ENCODE measurements around the gene GSG1L. TPM values are rescaled to one million over a fixed set of nuclear protein-coding genes. Genes with fewer than 3 reads are reported as not detected.
"Not testable (repeated sequence)": the region's sequence is repeated elsewhere in the genome, so short reads cannot be mapped to it uniquely, and the experiment has no call there.

Gene GSG1L
- total RNA-seq, 2 donors from 2014 or later = not detected

DNA sequence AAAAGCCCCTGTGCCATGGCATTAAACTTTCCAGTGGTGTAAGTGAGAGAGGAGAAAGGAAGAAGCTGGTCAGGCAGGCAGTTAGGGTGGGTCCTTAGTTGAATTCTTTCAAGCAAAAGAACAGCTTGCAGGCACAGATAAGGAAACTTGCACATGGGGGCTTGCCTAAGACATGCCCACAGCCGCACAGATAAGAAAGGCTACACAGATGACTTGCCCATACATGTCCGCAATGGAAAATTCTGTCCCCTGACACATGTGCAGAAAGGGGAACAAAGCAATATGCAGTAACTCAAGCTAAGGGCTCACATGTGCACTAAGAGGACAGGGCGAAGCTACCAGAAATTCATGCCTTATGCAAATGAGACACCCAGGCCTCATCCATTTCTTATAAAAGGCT lies 69.9 kb downstream of the GSG1L start:
- no peak overlapping the region for H3K4me3 Mint-ChIP-seq
- peaks cover 7% of the 10 kb centered on the region for H3K4me1 Mint-ChIP-seq (ENCODE audit: low read depth)
- peaks cover 1 to 2% of the 10 kb centered on the region in 2 donors for H3K36me3 Mint-ChIP-seq (ENCODE audit: insufficient read depth in 2 of 2)
- peaks cover 2 to 4% of the 10 kb centered on the region in 2 donors for H3K9me3 Mint-ChIP-seq
- ATAC-seq (replicated peaks in 1 of 2) (no peak), DNase-seq (no peak)
- H3K27ac Mint-ChIP-seq = no peak overlapping the region
- H3K27me3 Mint-ChIP-seq (ENCODE audit: low read depth) = no peaks in the 10 kb centered on the region

DNA sequence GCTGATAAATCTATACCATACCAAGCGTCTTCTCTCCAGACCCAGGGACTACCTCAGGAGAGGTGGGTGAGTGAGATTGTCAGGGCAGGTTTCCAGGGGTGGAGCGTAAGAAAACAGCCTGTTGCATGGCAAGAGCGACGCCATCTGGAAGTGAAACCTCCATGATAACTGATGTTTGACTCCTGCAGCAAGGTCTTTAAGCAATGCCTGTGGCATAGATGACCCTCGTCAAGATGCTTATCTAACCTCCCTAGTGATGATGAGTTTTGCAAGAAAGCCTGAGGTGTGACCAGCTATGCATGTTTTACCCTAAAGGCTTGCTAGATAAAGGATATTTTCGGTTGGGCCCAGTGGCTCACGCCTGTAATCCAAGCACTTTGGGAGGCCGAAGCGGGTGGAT lies 71.6 kb downstream of the GSG1L start:
- no peaks in the 10 kb centered on the region for H3K27me3 Mint-ChIP-seq (ENCODE audit: low read depth)
- no peak overlapping the region for H3K27ac Mint-ChIP-seq
- peaks cover 1 to 2% of the 10 kb centered on the region in 2 donors for H3K36me3 Mint-ChIP-seq (ENCODE audit: insufficient read depth in 2 of 2)
- no peak overlapping the region for H3K4me3 Mint-ChIP-seq
- DNase-seq (no peak), ATAC-seq (replicated peaks in 1 of 2) (no peak)
- H3K9me3 Mint-ChIP-seq = peaks cover 2 to 4% of the 10 kb centered on the region in 2 donors
- H3K4me1 Mint-ChIP-seq (ENCODE audit: low read depth) = peaks cover 7% of the 10 kb centered on the region

DNA sequence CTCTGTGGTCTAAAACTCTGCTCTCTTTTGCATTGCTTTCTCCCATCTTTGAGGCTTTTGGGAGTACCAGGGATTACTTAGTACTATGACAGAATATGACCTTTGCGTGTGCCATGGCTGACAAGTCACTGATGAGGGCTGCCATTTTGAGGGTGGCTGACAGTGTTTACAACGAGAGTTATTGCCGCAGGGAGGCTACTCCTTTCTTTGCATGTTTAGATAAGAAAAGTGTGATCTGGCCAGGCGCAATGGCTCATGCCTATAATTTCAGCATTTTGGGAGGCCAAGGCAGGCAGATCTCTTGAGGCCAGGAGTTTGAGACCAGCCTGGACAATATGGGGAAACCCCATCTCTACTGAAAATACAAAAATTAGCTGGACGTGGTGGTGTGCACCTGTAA lies 77.5 kb downstream of the GSG1L start:
- no peak for ATAC-seq (replicated peaks in 1 of 2)
- no peaks in the 10 kb centered on the region for H3K36me3 Mint-ChIP-seq (ENCODE audit: insufficient read depth in 2 of 2)
- H3K27ac Mint-ChIP-seq = no peak overlapping the region
- H3K4me1 Mint-ChIP-seq (ENCODE audit: low read depth) = no peaks in the 10 kb centered on the region
- no peak for DNase-seq
- H3K4me3 Mint-ChIP-seq = no peak overlapping the region
- H3K27me3 Mint-ChIP-seq (ENCODE audit: low read depth) = peaks cover 6% of the 10 kb centered on the region
- H3K9me3 Mint-ChIP-seq = peaks cover 0 to 4% of the 10 kb centered on the region in 2 donors

DNA sequence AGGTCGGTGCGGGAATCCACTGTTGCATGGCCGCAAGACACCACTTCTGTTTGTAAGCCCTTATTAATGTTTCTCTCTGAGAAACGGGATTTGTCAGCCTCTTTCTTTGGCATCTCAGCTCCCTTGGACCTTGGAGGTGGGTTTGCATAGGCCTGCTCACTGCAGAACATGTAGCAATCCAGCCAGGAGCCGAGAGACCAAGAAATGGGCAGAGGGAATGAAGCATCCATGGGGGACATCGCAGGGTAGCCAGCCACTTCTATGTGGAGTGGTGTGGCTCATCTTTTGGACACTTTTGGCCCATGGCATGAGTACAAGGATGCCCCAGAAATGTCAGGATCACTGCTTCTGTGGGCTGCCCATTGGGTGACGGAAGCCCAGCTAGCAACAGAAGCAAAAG lies 79.4 kb downstream of the GSG1L start:
- Mint-ChIP-seq H3K27ac (no peak overlapping the region), H3K9me3 (peaks cover 0 to 4% of the 10 kb centered on the region in 2 donors), H3K36me3 (ENCODE audit: insufficient read depth in 2 of 2) (no peaks in the 10 kb centered on the region), H3K4me1 (ENCODE audit: low read depth) (no peaks in the 10 kb centered on the region), H3K27me3 (ENCODE audit: low read depth) (peaks cover 6% of the 10 kb centered on the region), H3K4me3 (no peak overlapping the region)
- ATAC-seq (replicated peaks in 1 of 2) (no peak), DNase-seq (no peak)

DNA sequence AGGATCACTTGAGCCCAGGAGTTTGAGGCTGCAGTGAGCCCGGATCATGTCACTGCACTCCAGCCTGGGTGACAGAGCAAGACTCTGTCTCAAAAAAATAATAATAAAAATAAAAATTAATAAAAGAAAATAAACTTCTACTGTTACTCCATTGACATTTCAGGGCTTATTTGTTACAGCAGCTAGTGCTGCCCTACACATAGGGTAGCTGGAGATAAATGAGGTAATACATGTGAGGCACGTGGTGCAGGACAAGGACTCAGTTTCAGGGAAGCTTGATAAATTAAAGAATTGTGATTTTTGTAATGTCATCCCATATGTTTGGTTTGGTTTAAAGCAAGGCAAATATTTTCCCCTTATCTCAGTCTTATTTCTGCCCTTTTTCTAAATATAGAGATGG lies 80.3 kb downstream of the GSG1L start:
- no peak overlapping the region for H3K27ac Mint-ChIP-seq
- no peak overlapping the region for H3K4me3 Mint-ChIP-seq
- peaks cover 0 to 4% of the 10 kb centered on the region in 2 donors for H3K9me3 Mint-ChIP-seq
- ATAC-seq (replicated peaks in 1 of 2) = no peak
- no peak for DNase-seq
- peaks cover 6% of the 10 kb centered on the region for H3K27me3 Mint-ChIP-seq (ENCODE audit: low read depth)
- H3K4me1 Mint-ChIP-seq (ENCODE audit: low read depth) = no peaks in the 10 kb centered on the region
- H3K36me3 Mint-ChIP-seq (ENCODE audit: insufficient read depth in 2 of 2) = no peaks in the 10 kb centered on the region

DNA sequence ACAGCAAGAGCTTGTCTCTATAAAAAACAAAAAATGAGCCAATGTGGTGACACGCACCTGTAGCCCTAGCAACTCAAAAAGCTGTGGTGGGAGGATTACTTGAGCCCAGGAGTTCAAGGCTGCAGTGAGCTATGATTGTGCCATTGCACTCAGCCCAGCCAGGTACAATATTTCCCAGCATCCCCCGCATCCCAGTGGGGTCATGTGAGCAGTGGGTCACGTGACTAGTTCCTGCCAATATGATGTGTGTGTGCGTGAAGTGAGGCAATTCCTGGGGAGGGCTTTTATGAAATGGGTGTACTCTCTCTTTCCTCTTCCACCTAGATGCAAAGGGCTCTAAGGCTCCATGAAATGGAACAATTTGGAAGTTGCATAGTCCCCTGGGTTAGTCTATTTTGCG lies 81.3 kb downstream of the GSG1L start:
- H3K9me3 Mint-ChIP-seq = peaks cover 0 to 4% of the 10 kb centered on the region in 2 donors
- no peak for ATAC-seq (replicated peaks in 1 of 2)
- H3K27ac Mint-ChIP-seq = no peak overlapping the region
- no peak overlapping the region for H3K4me3 Mint-ChIP-seq
- H3K36me3 Mint-ChIP-seq (ENCODE audit: insufficient read depth in 2 of 2) = no peaks in the 10 kb centered on the region
- peaks cover 6% of the 10 kb centered on the region for H3K27me3 Mint-ChIP-seq (ENCODE audit: low read depth)
- no peak for DNase-seq
- H3K4me1 Mint-ChIP-seq (ENCODE audit: low read depth) = no peaks in the 10 kb centered on the region

DNA sequence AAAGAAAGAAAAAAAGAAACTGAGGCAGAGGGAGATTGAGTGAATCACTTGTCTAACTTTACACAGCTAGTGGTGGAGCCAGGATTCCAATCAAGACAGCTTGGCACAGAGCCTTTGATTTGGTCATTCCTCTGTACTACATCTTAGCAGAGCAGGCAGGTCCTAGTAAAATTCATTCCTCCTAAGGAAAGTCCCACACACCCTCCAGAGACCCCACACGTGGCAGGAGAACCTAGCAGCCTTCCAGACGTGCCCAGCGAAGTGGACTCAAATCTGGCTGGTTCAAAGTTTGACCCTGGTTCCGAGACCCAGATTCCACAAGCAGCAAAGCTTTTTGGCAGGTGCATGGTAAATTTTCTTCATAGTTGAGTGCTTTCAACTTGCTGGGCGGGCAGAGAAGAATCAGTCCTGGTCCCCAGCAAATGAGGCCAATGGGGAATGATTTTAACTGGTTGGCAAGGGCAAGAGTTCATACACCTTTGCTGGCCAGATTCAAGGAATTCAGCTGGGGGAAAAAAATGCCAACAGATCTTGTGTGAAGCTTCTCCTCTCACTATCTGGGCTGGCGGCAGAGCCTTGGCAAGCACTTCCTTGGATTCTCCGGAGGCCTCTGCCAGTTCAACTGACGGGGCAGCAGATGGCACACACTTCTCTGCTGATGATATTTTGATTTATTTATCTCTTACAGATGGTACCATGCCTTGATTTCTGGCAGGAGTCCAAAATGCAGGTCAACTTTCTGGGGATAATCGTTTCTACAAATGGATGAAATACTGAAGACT lies 82.4 kb downstream of the GSG1L start:
- no peak overlapping the region for H3K27ac Mint-ChIP-seq

DNA sequence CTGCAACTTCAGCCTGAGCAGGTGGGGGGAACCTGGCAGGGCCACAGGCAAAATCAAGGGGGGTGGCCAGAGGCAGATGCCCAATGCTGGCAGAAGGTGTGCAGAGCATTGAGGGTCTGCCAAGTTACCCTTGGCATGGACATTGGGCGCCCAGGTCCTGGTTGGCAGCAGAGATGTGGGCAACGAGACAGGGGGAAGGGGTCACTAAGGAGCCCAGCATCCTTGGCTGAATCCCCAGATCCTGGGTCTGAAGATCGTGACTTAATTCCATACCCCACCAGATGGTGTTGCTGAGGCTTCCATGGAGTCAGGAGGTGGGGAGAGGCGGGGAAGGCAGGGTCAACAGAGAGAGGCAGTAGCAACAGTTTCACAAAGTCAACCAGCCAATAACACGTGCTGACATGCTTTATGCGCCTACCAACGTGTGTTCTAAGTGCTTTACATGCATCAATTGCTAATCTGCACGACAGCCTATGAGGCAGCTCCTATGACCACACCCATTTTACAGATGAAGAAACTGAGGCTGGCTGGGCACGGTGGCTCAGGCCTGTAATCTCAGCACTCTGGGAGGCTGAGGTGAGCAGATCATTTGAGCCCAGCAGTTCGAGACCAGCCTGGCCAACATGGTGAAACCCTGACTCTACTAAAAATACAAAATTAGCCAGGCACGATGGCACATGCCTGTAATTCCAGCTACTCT lies 83.3 kb downstream of the GSG1L start:
- ATAC-seq (replicated peaks in 1 of 2) = no peak

More for the DNA sequence above, 82.4 kb downstream of the GSG1L start:
- H3K4me1 Mint-ChIP-seq (ENCODE audit: low read depth) = no peaks in the 10 kb centered on the region
- H3K27me3 Mint-ChIP-seq (ENCODE audit: low read depth) = peaks cover 16% of the 10 kb centered on the region
- H3K4me3 Mint-ChIP-seq = no peak overlapping the region
- DNase-seq = no peak
- H3K9me3 Mint-ChIP-seq = peaks cover 0 to 4% of the 10 kb centered on the region in 2 donors
- no peak for ATAC-seq (replicated peaks in 1 of 2)
- no peaks in the 10 kb centered on the region for H3K36me3 Mint-ChIP-seq (ENCODE audit: insufficient read depth in 2 of 2)

DNA sequence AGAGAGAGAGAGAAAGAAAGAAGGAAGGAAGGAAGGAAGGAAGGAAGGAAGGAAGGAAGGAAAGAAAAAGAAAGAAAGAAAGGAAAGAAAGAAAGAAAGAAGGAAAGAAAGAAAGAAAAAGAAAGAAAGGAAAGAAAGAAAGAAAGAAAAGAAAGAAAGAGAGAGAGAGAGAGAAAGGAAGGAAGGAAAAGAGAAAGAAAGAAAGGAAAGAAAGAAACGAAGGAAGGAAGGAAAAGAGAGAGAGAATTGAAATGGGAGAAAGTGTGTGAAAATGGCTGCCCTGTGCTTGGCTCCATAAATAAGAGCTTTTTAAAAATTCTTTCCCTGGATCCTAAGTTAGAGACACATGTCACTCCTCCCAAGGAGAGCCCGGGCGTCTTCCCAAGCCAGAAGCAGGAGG lies 83.8 kb downstream of the GSG1L start:
- H3K4me3 Mint-ChIP-seq; DNase-seq; H3K4me1 Mint-ChIP-seq (ENCODE audit: low read depth); H3K9me3 Mint-ChIP-seq; H3K36me3 Mint-ChIP-seq (ENCODE audit: insufficient read depth in 2 of 2); H3K27ac Mint-ChIP-seq; ATAC-seq (replicated peaks in 1 of 2): not testable (repeated sequence)
- H3K27me3 Mint-ChIP-seq (ENCODE audit: low read depth) = peaks cover 28% of the 10 kb centered on the region

More for the DNA sequence above, 83.3 kb downstream of the GSG1L start:
- no peak for DNase-seq
- Mint-ChIP-seq H3K4me1 (ENCODE audit: low read depth) (no peaks in the 10 kb centered on the region), H3K4me3 (no peak overlapping the region), H3K27me3 (ENCODE audit: low read depth) (peaks cover 25% of the 10 kb centered on the region), H3K9me3 (peaks cover 0 to 4% of the 10 kb centered on the region in 2 donors), H3K36me3 (ENCODE audit: insufficient read depth in 2 of 2) (no peaks in the 10 kb centered on the region), H3K27ac (no peak overlapping the region)

DNA sequence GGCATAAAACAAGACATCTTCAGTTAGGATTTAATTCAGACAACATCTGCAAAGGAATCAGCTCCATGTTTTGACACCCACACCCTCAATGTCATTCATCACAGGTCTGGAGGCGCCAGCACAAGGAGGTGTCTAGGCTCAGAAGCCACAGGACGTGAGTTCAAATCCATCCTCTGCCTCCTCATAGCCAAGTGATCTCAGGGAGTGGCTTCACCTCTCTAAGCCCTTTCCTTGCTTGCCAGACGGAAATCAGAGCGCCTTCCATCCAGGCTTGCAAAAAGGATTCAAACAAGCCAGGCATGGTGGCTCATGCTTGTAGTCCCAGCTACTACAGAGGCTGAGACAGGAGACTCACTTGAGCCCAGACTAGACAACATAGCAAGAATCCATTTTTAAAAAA lies 84.6 kb downstream of the GSG1L start:
- Mint-ChIP-seq H3K36me3 (ENCODE audit: insufficient read depth in 2 of 2) (no peaks in the 10 kb centered on the region), H3K27me3 (ENCODE audit: low read depth) (peaks cover 26% of the 10 kb centered on the region), H3K4me1 (ENCODE audit: low read depth) (no peaks in the 10 kb centered on the region), H3K4me3 (no peak overlapping the region), H3K9me3 (peaks cover 0 to 4% of the 10 kb centered on the region in 2 donors), H3K27ac (no peak overlapping the region)
- DNase-seq (no peak), ATAC-seq (replicated peaks in 1 of 2) (no peak)

DNA sequence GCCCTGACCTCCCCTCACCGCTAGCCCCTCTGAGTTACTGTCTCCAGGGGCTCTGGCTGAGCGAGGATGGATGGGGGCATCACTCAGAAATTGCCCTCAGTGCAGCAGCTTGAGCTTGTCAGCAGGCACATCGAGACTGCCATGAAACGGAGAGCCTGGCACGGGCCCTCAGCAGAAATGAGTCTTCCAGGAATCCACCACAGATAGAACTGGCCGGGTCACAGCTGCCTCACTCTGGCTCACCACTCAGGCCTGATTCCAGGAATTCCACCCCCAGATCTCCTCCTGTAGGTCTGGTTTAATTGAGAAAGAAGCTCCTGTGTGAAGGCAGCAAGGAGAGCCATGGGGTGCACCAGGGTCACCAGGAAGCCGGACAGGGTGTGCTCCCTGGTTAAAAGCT lies 85.5 kb downstream of the GSG1L start:
- no peak for ATAC-seq (replicated peaks in 1 of 2)
- H3K27me3 Mint-ChIP-seq (ENCODE audit: low read depth) = peaks cover 26% of the 10 kb centered on the region
- no peak for DNase-seq
- no peaks in the 10 kb centered on the region for H3K4me1 Mint-ChIP-seq (ENCODE audit: low read depth)
- peaks cover 0 to 4% of the 10 kb centered on the region in 2 donors for H3K9me3 Mint-ChIP-seq
- no peak overlapping the region for H3K27ac Mint-ChIP-seq
- no peaks in the 10 kb centered on the region for H3K36me3 Mint-ChIP-seq (ENCODE audit: insufficient read depth in 2 of 2)
- H3K4me3 Mint-ChIP-seq = no peak overlapping the region

DNA sequence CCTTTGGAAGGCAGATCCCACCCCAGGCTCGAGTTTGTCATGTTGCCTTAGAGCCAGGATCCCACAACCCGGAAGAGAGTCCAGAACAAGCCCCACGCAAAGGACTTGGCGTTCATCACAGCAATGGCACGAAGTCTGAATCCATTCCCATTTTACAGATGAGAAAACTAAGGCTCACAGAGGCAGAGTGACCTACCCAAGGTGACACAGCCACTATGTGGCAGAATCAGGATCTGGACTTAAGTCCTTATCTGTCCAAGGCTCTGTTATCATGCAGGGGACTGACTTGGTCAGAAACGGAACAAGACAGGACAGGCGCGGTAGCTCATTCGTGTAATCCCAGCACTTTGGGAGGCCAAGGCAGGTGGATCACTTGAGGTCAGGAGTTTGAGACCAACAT lies 86.5 kb downstream of the GSG1L start:
- Mint-ChIP-seq H3K4me3 (no peak overlapping the region), H3K27me3 (ENCODE audit: low read depth) (peaks cover 26% of the 10 kb centered on the region), H3K4me1 (ENCODE audit: low read depth) (no peaks in the 10 kb centered on the region), H3K36me3 (ENCODE audit: insufficient read depth in 2 of 2) (no peaks in the 10 kb centered on the region), H3K27ac (no peak overlapping the region), H3K9me3 (no peaks in the 10 kb centered on the region)
- DNase-seq (no peak), ATAC-seq (replicated peaks in 1 of 2) (no peak)

DNA sequence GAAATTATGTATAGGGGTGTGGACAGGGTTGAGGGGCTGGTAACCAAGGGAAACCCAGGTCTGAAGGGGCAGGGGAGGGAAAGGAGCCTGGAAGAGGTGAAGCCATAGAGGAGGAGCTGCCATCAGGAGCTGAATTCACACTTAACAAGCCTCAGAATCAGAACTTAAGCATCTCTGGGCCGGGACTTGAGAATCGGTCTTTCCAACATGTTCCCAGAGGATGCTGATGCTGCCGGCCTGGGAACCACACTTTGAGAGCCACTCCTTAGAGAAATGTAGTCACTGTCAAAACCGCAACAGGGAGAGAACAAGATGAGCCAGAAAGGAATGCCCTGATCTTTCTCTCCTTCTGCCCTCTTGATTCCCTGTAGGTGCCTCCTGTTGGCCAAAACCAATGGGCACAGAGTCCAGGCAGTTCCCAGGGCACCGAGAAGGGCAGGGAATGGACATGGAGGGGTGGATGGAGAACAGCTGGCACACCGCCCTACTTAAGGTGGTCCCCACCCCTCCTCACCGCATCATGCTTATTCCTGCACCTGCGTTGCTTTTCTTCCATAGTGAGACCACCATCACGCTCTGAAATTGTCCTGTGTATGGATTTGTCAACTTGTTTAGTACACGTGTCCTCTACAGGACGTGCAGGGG lies 88.5 kb downstream of the GSG1L start:
- Mint-ChIP-seq H3K27ac (no peak overlapping the region), H3K4me3 (no peak overlapping the region), H3K27me3 (ENCODE audit: low read depth) (peaks cover 32% of the 10 kb centered on the region), H3K9me3 (no peaks in the 10 kb centered on the region), H3K4me1 (ENCODE audit: low read depth) (no peaks in the 10 kb centered on the region), H3K36me3 (ENCODE audit: insufficient read depth in 2 of 2) (no peaks in the 10 kb centered on the region)
- ATAC-seq (replicated peaks in 1 of 2) = no peak
- DNase-seq = no peak
